Glutamatergic neuron (in vitro differentiated cells): ENCODE data around the gene DHX40. TPM values are rescaled to one million over a fixed set of nuclear protein-coding genes. Genes with fewer than 3 reads are reported as not detected.
"Not testable (repeated sequence)": the region's sequence is repeated elsewhere in the genome, so short reads cannot be mapped to it uniquely, and the experiment has no call there.

Experiments used
- DNase-seq: peaks from one replicate; pipeline ENCODE4 v3.0.0; 2022
- H3K27ac Mint-ChIP-seq: one replicate; pipeline ENCODE4 v1.8.0; 2020; ENCODE audit warnings: mild to moderate bottlenecking, mixed read lengths, inconsistent platforms; ENCODE audit not compliant: unreplicated experiment
- H3K27me3 Mint-ChIP-seq: one replicate; pipeline ENCODE4 v1.8.0; 2020; ENCODE audit warnings: mild to moderate bottlenecking, moderate library complexity, mixed read lengths, inconsistent platforms; ENCODE audit not compliant: unreplicated experiment
- H3K36me3 Mint-ChIP-seq: one replicate; pipeline ENCODE4 v1.8.0; 2020; ENCODE audit warnings: mild to moderate bottlenecking, mixed read lengths, inconsistent platforms; ENCODE audit not compliant: unreplicated experiment
- H3K4me1 Mint-ChIP-seq: one replicate; pipeline ENCODE4 v1.8.0; 2020; ENCODE audit warnings: mild to moderate bottlenecking, low read depth, mixed read lengths, inconsistent platforms; ENCODE audit not compliant: unreplicated experiment
- H3K4me3 Mint-ChIP-seq: one replicate; pipeline ENCODE4 v1.8.0; 2020; ENCODE audit warnings: mild to moderate bottlenecking, mixed read lengths, inconsistent platforms; ENCODE audit not compliant: unreplicated experiment
- H3K9me3 Mint-ChIP-seq: one replicate; pipeline ENCODE4 v1.8.0; 2020; ENCODE audit warnings: mild to moderate bottlenecking, moderate library complexity, mixed read lengths, inconsistent platforms; ENCODE audit not compliant: unreplicated experiment
- total RNA-seq: library from RNA; stranded (reverse); fragmentation: NEBNext Ultra II Directional; extraction: Animal tissue kit (Norgen Biotek cat#: 25700); gene quantifications from one replicate; pipeline ENCODE4 v1.2.1, GENCODE V29; 2021; ENCODE audit not compliant: unreplicated experiment
- TF ChIP-seq, protein P1 (sequence below): fragments of 200-600 bp; sonication (generic); IDR thresholded peaks from one replicate; pipeline ENCODE4 v1.5.0; 2021; ENCODE audit not compliant: partially characterized antibody, unreplicated experiment

DHX40 gene
- total RNA-seq, 1 donor from 2014 or later = 33.7 TPM

DNA sequence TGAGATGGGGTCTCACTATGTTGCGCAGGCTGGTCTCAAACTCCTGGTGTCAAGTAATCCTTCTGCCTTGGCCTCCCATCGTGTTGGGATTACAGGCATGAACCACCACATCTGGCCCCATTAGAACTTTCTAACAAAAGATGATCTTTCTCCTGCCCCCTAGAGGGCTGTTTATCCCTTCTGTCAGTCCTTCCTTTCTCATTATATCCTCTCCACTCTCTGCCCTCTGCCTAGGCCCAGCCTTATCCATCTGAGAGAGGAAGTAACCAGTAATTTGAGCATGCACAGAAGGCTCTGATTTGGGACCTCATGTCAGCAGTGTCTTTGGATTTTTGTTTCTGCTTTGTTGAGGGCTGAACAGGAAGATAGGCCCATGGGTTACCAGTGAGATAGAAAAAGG lies 4.4 kb upstream of the DHX40 start:
- Mint-ChIP-seq H3K9me3 (peaks cover 9% of the 10 kb centered on the region), H3K36me3 (no peaks in the 10 kb centered on the region), H3K4me1 (peaks cover 7% of the 10 kb centered on the region), H3K27ac (peak overlapping the region; percentile 59), H3K4me3 (no peak overlapping the region), H3K27me3 (peaks cover 5% of the 10 kb centered on the region)
- TF ChIP-seq, protein P1, sequence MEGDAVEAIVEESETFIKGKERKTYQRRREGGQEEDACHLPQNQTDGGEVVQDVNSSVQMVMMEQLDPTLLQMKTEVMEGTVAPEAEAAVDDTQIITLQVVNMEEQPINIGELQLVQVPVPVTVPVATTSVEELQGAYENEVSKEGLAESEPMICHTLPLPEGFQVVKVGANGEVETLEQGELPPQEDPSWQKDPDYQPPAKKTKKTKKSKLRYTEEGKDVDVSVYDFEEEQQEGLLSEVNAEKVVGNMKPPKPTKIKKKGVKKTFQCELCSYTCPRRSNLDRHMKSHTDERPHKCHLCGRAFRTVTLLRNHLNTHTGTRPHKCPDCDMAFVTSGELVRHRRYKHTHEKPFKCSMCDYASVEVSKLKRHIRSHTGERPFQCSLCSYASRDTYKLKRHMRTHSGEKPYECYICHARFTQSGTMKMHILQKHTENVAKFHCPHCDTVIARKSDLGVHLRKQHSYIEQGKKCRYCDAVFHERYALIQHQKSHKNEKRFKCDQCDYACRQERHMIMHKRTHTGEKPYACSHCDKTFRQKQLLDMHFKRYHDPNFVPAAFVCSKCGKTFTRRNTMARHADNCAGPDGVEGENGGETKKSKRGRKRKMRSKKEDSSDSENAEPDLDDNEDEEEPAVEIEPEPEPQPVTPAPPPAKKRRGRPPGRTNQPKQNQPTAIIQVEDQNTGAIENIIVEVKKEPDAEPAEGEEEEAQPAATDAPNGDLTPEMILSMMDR = no peak
- no peak for DNase-seq

DNA sequence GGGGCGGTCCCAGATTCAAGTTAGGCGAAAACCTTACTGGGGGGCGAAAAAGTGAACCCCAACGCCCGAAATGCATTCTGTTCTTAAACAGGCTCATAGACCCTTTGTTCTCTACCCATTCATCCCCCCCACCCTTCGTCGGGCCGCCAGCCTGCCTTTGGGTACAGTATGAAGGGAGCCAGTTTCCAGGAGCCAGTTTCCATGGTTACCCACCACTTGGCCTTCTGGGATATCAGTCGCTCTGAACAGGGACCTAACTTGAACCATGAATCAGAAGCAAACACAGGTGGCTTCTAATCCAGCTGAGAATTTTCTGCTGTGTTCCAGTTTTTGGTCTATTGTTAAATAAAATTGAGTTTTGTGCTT lies 532 bp downstream of the DHX40 start:
- Mint-ChIP-seq H3K4me3 (peak overlapping the region; percentile 100), H3K27ac (peak overlapping the region; percentile 96), H3K36me3 (no peaks in the 10 kb centered on the region), H3K27me3 (peaks cover 5% of the 10 kb centered on the region), H3K4me1 (peaks cover 12% of the 10 kb centered on the region), H3K9me3 (peaks cover 12% of the 10 kb centered on the region)
- TF ChIP-seq, protein P1 = no peak
- peak; percentile 59 for DNase-seq

DNA sequence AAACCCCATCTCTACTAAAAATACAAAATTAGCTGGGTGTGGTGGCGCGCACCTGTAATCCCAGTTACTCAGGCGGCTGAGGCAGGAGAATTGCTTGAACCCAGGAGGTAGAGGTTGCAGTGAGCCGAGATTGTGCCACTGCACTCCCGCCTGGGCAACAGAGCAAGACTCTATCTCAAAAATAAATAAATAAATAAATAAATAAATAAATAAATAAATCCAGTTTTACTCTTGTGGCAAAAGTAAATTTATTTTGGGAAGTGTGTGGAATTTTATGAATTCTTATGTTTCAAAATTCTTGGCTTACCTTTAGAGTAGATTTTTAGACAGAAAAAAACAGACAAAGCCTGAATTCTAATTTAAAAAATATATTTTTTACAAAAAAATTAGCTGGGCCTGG lies 3.7 kb downstream of the DHX40 start:
- H3K9me3 Mint-ChIP-seq = peaks cover 12% of the 10 kb centered on the region
- not testable (repeated sequence) for H3K27me3 Mint-ChIP-seq, H3K27ac Mint-ChIP-seq, H3K4me3 Mint-ChIP-seq, DNase-seq, H3K36me3 Mint-ChIP-seq, H3K4me1 Mint-ChIP-seq

DNA sequence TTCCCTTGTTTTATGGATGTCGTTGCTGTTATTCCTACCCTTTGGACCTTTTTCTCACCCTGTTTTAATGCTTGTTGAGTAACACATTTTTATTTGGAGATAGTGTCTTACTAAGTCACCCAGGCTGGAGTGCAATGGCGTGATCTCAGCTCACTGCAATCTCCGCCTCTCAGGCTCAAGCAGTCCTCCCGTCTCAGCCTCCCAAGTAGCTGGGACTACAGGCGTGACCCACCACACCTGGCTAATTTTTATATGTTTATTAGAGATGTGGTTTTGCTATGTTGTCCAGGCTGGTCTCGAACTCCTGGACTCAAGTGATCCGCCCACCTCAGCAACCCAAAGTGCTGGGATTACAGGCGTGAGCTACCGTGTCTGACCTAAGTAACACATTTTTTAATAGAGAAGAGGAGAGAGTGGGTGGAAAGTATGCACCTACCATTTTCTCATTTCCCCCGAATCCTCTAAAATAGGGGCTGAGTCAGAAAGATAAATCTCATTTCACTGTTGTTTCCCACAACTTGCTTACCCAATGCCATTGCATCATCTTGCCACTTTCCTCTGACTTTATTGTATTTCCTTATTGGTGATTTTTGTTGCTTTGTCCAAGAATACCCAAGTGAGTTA lies 7.0 kb downstream of the DHX40 start:
- no peaks in the 10 kb centered on the region for H3K4me1 Mint-ChIP-seq
- no peak for DNase-seq
- no peak overlapping the region for H3K27ac Mint-ChIP-seq
- TF ChIP-seq, protein P1 = no peak
- no peaks in the 10 kb centered on the region for H3K9me3 Mint-ChIP-seq
- no peak overlapping the region for H3K4me3 Mint-ChIP-seq
- no peaks in the 10 kb centered on the region for H3K36me3 Mint-ChIP-seq
- no peaks in the 10 kb centered on the region for H3K27me3 Mint-ChIP-seq

DNA sequence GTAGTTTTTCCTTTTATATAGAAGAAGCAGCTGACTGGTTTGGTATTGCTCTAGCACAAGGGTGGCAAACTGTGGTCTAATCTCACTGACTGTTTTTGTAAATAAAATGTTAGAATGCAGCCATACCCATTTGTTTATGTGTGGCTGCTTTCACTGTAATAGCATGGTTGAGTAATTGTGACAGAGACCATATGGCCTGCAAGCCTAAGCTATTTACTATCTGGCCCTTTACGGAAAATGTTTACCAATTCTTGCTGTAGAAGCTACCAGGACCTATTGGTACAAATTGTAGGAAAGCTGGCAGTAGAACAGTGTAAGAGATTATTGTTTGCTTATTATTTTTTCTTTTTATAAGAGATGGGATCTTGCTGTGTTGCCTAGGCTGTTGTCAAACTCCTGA lies 18.8 kb downstream of the DHX40 start:
- not testable (repeated sequence) for H3K27me3 Mint-ChIP-seq, H3K36me3 Mint-ChIP-seq, H3K4me3 Mint-ChIP-seq, H3K4me1 Mint-ChIP-seq, H3K27ac Mint-ChIP-seq, H3K9me3 Mint-ChIP-seq, DNase-seq

DNA sequence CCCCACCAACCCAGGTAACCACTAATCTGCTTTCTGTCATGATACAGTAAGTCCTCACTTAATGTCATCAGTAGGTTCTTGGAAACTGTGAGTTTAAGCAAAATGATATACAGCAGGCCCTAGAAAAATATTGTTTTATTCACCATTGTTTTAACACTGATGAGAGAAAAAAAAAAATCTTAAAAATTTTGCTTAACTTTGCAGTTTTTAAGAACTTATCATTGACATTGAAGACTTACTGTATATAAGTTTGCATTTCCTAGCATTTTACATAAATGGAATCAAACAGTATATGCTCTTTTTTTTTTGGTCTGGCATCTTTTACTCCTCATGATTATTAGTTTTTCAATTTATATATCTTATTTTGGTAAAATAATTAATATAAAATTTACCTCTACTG lies 34.8 kb downstream of the DHX40 start:
- Mint-ChIP-seq H3K4me3 (no peak overlapping the region), H3K27me3 (no peaks in the 10 kb centered on the region), H3K36me3 (no peaks in the 10 kb centered on the region), H3K27ac (no peak overlapping the region), H3K9me3 (no peaks in the 10 kb centered on the region), H3K4me1 (no peaks in the 10 kb centered on the region)
- TF ChIP-seq, protein P1 = no peak
- DNase-seq = no peak
